Measurements from ENCODE around the gene FHIT. TPM values are rescaled to one million over a fixed set of nuclear protein-coding genes. Genes with fewer than 3 reads are reported as not detected.
"Not testable (repeated sequence)": the region's sequence is repeated elsewhere in the genome, so short reads cannot be mapped to it uniquely, and the experiment has no call there.

FHIT gene
- total RNA-seq, 1 experiment from 2014 or later = 20.1 TPM

GRCh38 chr3:60990442-60990730 lies 260.9 kb downstream of the FHIT start:
- Mint-ChIP-seq H3K4me3 (ENCODE audit: unreplicated experiment) (no peak overlapping the region), H3K27ac (ENCODE audit: low read depth, unreplicated experiment) (no peak overlapping the region), H3K4me1 (ENCODE audit: insufficient read depth, unreplicated experiment) (no peaks in the 10 kb centered on the region), H3K36me3 (ENCODE audit: insufficient read depth, unreplicated experiment) (no peaks in the 10 kb centered on the region), H3K9me3 (ENCODE audit: unreplicated experiment) (peaks cover 23% of the 10 kb centered on the region), H3K27me3 (ENCODE audit: insufficient read depth, unreplicated experiment) (no peaks in the 10 kb centered on the region)
- no peak for DNase-seq (ENCODE audit: unreplicated experiment)
- CTCF ChIA-PET = no interaction called here
- POLR2A ChIA-PET = no interaction called here
- no TSS peak for BruUV-seq (replicated peaks)
- intact Hi-C loops (cut with micrococcal nuclease) = no loop called here
- TF ChIP-seq CTCF (IDR thresholded peaks at IDR 0.05; ENCODE audit: unreplicated experiment) = no peak

GRCh38 chr3:60989626-60990441 lies 261.4 kb downstream of the FHIT start:
- DNase-seq (ENCODE audit: unreplicated experiment) = no peak
- TF ChIP-seq CTCF (IDR thresholded peaks at IDR 0.05; ENCODE audit: unreplicated experiment) = no peak
- intact Hi-C loops (cut with micrococcal nuclease) = no loop called here
- H3K4me1 Mint-ChIP-seq (ENCODE audit: insufficient read depth, unreplicated experiment) = no peaks in the 10 kb centered on the region
- POLR2A ChIA-PET = no interaction called here
- peaks cover 28% of the 10 kb centered on the region for H3K9me3 Mint-ChIP-seq (ENCODE audit: unreplicated experiment)
- BruUV-seq (replicated peaks) = no TSS peak
- H3K27me3 Mint-ChIP-seq (ENCODE audit: insufficient read depth, unreplicated experiment) = no peaks in the 10 kb centered on the region
- H3K27ac Mint-ChIP-seq (ENCODE audit: low read depth, unreplicated experiment) = no peak overlapping the region
- CTCF ChIA-PET = no interaction called here
- no peaks in the 10 kb centered on the region for H3K36me3 Mint-ChIP-seq (ENCODE audit: insufficient read depth, unreplicated experiment)
- H3K4me3 Mint-ChIP-seq (ENCODE audit: unreplicated experiment) = no peak overlapping the region

- CTCF ChIA-PET; intact Hi-C loops (cut with micrococcal nuclease); POLR2A ChIA-PET; H3K36me3 Mint-ChIP-seq (ENCODE audit: insufficient read depth, unreplicated experiment); H3K4me1 Mint-ChIP-seq (ENCODE audit: insufficient read depth, unreplicated experiment); DNase-seq (ENCODE audit: unreplicated experiment); H3K4me3 Mint-ChIP-seq (ENCODE audit: unreplicated experiment); H3K27ac Mint-ChIP-seq (ENCODE audit: low read depth, unreplicated experiment); H3K27me3 Mint-ChIP-seq (ENCODE audit: insufficient read depth, unreplicated experiment); BruUV-seq (replicated peaks): not testable (repeated sequence)
- peaks cover 39% of the 10 kb centered on the region for H3K9me3 Mint-ChIP-seq (ENCODE audit: unreplicated experiment)
These were observed 264.1 kb downstream of the FHIT start for GRCh38 chr3:60987191-60987590.

- ChIA-PET POLR2A (no interaction called here), CTCF (no interaction called here)
- Mint-ChIP-seq H3K9me3 (ENCODE audit: unreplicated experiment) (peaks cover 41% of the 10 kb centered on the region), H3K27ac (ENCODE audit: low read depth, unreplicated experiment) (no peak overlapping the region), H3K4me3 (ENCODE audit: unreplicated experiment) (no peak overlapping the region), H3K4me1 (ENCODE audit: insufficient read depth, unreplicated experiment) (no peaks in the 10 kb centered on the region), H3K36me3 (ENCODE audit: insufficient read depth, unreplicated experiment) (no peaks in the 10 kb centered on the region), H3K27me3 (ENCODE audit: insufficient read depth, unreplicated experiment) (no peaks in the 10 kb centered on the region)
- TF ChIP-seq CTCF (IDR thresholded peaks at IDR 0.05; ENCODE audit: unreplicated experiment) = no peak
- no peak for DNase-seq (ENCODE audit: unreplicated experiment)
- intact Hi-C loops (cut with micrococcal nuclease) = no loop called here
- no TSS peak for BruUV-seq (replicated peaks)
These were observed 264.7 kb downstream of the FHIT start for GRCh38 chr3:60986552-60986951.

- H3K4me3 Mint-ChIP-seq (ENCODE audit: unreplicated experiment) = no peak overlapping the region
- ChIA-PET CTCF (no interaction called here), POLR2A (no interaction called here)
- H3K36me3 Mint-ChIP-seq (ENCODE audit: insufficient read depth, unreplicated experiment) = no peaks in the 10 kb centered on the region
- no peak for TF ChIP-seq CTCF (IDR thresholded peaks at IDR 0.05; ENCODE audit: unreplicated experiment)
- no peak for DNase-seq (ENCODE audit: unreplicated experiment)
- intact Hi-C loops (cut with micrococcal nuclease) = no loop called here
- no peak overlapping the region for H3K27ac Mint-ChIP-seq (ENCODE audit: low read depth, unreplicated experiment)
- no peaks in the 10 kb centered on the region for H3K4me1 Mint-ChIP-seq (ENCODE audit: insufficient read depth, unreplicated experiment)
- no TSS peak for BruUV-seq (replicated peaks)
- H3K9me3 Mint-ChIP-seq (ENCODE audit: unreplicated experiment) = peaks cover 41% of the 10 kb centered on the region
- no peaks in the 10 kb centered on the region for H3K27me3 Mint-ChIP-seq (ENCODE audit: insufficient read depth, unreplicated experiment)
These were observed 267.3 kb downstream of the FHIT start for GRCh38 chr3:60983906-60984305.

Data from MCF 10A (cell line).